Inflammatory macrophage (primary cell): Measurements from ENCODE around the gene PBX3.

ENCODE experiments used
- DNase-seq, 2 donors: peaks; one replicate each; pipeline ENCODE4 v3.0.0-alpha.2; 2020 to 2022

Gene PBX3

DNA sequence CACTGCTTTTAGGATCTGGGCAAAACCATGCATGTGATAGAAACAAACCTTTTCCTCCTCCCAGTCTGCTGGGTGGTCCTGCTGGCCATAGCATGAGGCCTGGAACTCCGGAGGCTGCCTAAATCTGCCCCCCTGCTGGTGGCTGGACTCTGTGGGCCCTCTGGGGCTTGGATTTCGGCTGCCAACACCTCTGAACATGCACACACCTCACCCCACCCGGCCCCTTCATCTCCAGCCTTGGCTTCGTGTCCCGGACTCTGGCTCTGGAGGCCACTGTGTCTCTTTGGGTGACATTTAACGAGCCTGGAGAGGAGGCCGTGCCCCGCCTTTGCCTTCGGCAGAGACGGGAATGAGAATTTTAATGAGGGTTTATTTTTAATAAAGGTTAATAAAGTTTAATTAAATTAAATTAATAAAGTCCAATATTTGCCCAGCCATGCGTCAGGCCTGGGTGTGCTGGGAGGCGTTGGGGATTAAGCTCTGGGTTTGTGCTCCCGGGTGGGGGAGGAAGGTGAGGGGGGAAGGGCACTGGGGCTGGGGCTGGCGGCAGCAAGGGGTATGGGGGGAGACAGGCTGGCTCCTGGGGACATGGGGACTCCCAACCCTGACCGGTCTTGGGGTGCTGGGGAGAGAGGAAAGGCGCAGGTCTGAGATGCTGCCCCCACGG is 251.8 kb downstream of the PBX3 start:
- no peak for DNase-seq

DNA sequence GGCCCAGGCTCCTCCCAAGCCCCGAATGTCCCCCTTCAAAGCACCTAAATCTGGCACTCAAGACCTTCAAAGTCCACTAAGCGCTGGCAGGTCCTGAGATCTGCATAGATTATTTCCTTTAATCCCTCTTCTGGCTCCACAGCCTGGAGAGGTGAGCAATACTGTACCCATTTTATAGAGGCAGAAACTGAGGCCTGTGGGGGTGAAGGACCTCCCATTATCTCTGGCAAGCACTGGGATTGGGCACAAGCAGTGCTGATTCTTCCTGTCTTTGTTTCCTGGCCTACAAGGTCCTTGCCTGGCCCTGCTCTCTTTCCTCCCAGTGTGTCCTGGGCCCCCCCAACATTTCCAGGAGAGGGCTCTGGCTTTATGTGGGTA is 252.3 kb downstream of the PBX3 start:
- DNase-seq, result no peak

GRCh38 chr9:126000256-126000655 is 253.1 kb downstream of the PBX3 start:
- DNase-seq, result no peak

DNA sequence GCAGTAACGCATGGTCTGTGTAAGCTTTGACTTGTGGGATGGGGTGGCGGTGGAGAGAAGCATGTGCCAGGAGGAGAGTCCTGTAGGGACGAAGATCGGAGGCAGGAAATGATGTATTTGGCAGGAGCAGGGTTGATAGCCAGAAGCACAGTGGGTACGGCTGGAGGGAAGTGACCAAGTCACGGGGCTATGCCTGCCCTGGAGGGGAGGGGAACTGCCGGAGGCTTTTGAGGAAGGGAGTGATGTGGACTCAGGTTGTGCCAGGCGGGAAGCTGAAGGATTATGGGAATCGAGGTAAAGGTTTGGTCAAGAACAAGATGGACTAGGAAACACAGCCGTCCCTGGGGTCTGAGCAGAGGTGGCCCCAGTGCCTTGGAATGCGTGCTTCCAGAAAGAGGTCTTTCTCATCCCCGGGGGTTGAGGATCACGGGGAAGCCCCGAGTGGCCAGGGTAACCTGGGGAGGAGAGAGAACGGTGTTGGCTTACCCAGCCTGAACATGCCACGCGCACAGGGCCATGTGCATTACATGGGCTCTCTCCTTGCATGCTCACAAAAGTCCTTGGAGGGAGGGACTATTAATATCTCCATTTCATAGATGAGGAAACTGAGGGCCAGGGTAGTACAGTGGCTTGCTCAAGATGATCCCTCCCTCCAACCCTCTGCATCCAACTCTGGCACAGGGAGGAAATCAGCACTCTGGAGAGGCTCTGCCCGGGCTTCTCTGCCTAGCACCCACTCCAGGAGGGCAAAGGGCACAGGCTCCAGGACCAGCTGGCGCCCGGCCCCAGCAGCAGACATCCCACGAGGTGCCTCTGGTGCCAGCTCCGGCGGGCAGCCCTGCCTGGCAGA is 253.8 kb downstream of the PBX3 start:
- peak in 1 of 2 donors; percentile 17 for DNase-seq

DNA sequence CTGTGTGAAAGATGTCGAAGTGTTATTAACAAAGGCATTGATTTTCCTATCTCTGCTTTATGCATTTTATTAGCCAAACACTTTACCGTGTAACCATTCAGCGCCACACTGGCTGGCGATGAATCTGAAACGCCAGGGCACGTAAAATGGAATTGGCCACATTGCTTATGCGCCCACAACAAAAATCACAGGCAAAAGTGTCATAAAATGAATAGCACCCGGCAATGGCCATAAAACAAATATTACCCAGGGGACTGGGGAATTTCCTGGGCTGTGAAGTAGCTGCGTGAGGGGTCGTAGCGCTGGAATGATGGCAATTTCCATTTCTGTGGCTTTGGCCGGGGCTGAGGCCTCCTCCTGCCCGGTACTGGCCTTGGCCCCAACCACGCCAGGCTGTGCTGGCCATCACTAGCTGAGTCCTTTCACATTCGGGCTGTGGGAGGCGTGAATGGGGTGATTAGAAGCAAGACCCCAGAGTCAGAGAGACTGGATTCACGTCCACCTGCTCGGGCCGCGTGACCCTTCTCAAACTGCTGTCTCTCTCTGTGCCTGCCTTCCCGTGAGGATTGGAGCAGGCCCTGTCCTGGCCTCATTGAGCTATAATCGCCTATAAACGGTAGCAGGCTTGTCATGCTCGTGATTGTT is 254.5 kb downstream of the PBX3 start:
- no peak for DNase-seq

- DNase-seq, result no peak
Measured at GRCh38 chr9:126002476-126003350, 255.5 kb downstream of the PBX3 start.

GRCh38 chr9:126009047-126009446 is 261.9 kb downstream of the PBX3 start:
- peak in 1 of 2 donors; percentile 3 for DNase-seq

- no peak for DNase-seq
Measured at GRCh38 chr9:126014726-126015125, 267.6 kb downstream of the PBX3 start.

- no peak for DNase-seq
Measured at GRCh38 chr9:126015424-126015823, 268.3 kb downstream of the PBX3 start.

DNA sequence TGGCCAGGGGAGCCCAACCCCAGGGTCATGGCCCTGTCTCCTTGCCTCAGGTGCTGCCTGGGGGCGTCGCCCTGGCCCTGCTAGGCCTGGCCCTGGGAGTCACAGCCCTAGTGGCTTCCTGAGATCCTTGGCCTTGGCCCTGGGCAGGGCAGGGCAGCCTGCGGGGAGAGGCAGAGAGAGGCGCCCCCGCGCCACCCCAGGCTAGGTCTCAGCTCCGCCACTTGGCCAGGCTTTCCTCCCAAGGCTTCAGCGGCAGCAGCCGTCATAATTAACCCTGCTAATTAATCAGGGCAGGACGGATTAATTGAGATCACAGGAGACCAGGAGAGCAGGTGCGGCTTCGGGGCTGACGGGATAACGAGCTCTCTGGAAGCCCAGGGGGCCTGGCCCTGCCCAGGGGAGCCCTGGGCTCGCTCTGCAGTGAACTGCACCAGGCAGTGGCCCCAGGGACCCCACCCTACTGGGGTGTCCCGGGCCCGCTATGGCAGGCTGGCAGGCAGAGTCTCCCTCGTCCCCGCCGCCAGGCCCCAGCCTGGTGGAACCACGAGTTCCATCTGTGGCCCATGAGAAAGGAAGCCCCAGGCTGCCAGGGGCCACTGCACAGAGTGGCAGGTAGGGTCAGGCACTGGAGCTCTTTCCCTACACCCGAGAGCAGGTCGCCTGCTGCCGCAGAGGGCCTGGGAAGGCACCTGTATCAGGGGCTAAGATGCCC is 269.6 kb downstream of the PBX3 start:
- DNase-seq, result no peak
